Prostate gland (tissue), 2 donors: Measurements from ENCODE around the gene MGLL. TPM values are rescaled to one million over a fixed set of nuclear protein-coding genes. Genes with fewer than 3 reads are reported as not detected.

Source experiments
- DNase-seq: peaks from one replicate; pipeline ENCODE4 v3.0.0-alpha.2; 2019; ENCODE audit warnings: low spot score
- H3K27ac ChIP-seq, 2 donors: fragments of 200-600 bp; sonication (generic); 2 replicates each; pipeline ENCODE4 v1.5.1; 2017 to 2019
- H3K27me3 ChIP-seq: fragments of 200-600 bp; sonication (generic); replicated peaks from 2 replicates; pipeline ENCODE4 v1.5.1; 2019; ENCODE audit not compliant: insufficient read depth
- H3K36me3 ChIP-seq, 2 donors: fragments of 200-600 bp; sonication (generic); 1 replicate in 1 of 2; 2 replicates in 1 of 2; pipeline versions ENCODE4 v1.5.1 to v1.8.1; 2017 to 2019
- H3K4me1 ChIP-seq: fragments of 200-600 bp; sonication (generic); replicated peaks from 2 replicates; pipeline ENCODE4 v1.5.1; 2019
- H3K4me3 ChIP-seq, 2 donors: fragments of 200-600 bp; sonication (generic); 2 replicates each; pipeline ENCODE4 v1.5.1; 2017 to 2019
- H3K9me3 ChIP-seq: fragments of 200-600 bp; sonication (generic); 2 replicates; pipeline ENCODE4 v1.5.1; 2017
- CTCF ChIP-seq, 4 experiments: fragments of 200-600 bp in 2 of 4; fragments of 450-650 bp in 2 of 4; sonication (generic) in 2 of 4; IDR thresholded peaks; 1 replicate in 3 of 4; 2 replicates in 1 of 4; pipeline ENCODE4 v1.5.1; 2016 to 2019; ENCODE audit warnings: antibody characterized with exemption in 4 of 4, mild to moderate bottlenecking in 2 of 4, moderate library complexity in 2 of 4
- POLR2A ChIP-seq: fragments of 450-650 bp; IDR thresholded peaks from one replicate; pipeline ENCODE4 v1.6.1; 2016; ENCODE audit warnings: antibody characterized with exemption, mild to moderate bottlenecking
- POLR2AphosphoS5 ChIP-seq: sonication (generic); formaldehyde crosslinking; IDR thresholded peaks from one replicate; pipeline ENCODE4 v1.6.1; 2017; ENCODE audit warnings: antibody characterized with exemption
- WGBS: methylation state at CpG from one replicate; pipeline ENCODE4 v1.1.5; 2018; 5-methylcytosine and 5-hydroxymethylcytosine counted together
- intact Hi-C: fragments of 100-400 bp; cut with DNase I; formaldehyde crosslinking; loops from one replicate; pipeline ENCODE4 v1.14.2; 2022
- total RNA-seq, 2 donors: library from RNA; depleted of rRNA; stranded (reverse); fragments of >200 nt; gene quantifications; one replicate each; pipeline ENCODE4 v1.1.0, GENCODE V29; 2016

Gene MGLL
- total RNA-seq, 2 donors from 2014 or later: 20.0 to 31.8 TPM

- no peak for DNase-seq
- no peaks in the 10 kb centered on the region for H3K4me1 ChIP-seq
- intact Hi-C loops: no loop called here
- H3K27ac ChIP-seq: no peak overlapping the region
- H3K9me3 ChIP-seq: no peaks in the 10 kb centered on the region
- H3K4me3 ChIP-seq: no peak overlapping the region
- no peaks in the 10 kb centered on the region for H3K27me3 ChIP-seq
- 85% methylated on average over 2 of the region's 2 CpGs for WGBS
- TF ChIP-seq POLR2AphosphoS5 (no peak), POLR2A (no peak), CTCF (IDR thresholded peaks at IDR 0.05) (no peak)
- H3K36me3 ChIP-seq: no peaks in the 10 kb centered on the region
Measured at GRCh38 chr3:127856801-127857200, 34.5 kb upstream of the MGLL start.

GRCh38 chr3:127855246-127855645, 32.9 kb upstream of the MGLL start:
- no peak for DNase-seq
- no peaks in the 10 kb centered on the region for H3K9me3 ChIP-seq
- no peak overlapping the region for H3K4me3 ChIP-seq
- no peak overlapping the region for H3K27ac ChIP-seq
- H3K4me1 ChIP-seq: no peaks in the 10 kb centered on the region
- TF ChIP-seq POLR2AphosphoS5: no peak
- no peak for TF ChIP-seq CTCF (IDR thresholded peaks at IDR 0.05)
- no peak for TF ChIP-seq POLR2A
- H3K36me3 ChIP-seq: no peaks in the 10 kb centered on the region
- 85% methylated on average over 1 of the region's 1 CpG for WGBS
- no peaks in the 10 kb centered on the region for H3K27me3 ChIP-seq
- intact Hi-C loops: no loop called here

GRCh38 chr3:127853681-127854080, 31.4 kb upstream of the MGLL start:
- H3K4me3 ChIP-seq: no peak overlapping the region

GRCh38 chr3:127851899-127852298, 29.6 kb upstream of the MGLL start:
- Histone ChIP-seq H3K27ac (no peak overlapping the region), H3K36me3 (no peaks in the 10 kb centered on the region), H3K27me3 (no peaks in the 10 kb centered on the region), H3K4me1 (no peaks in the 10 kb centered on the region), H3K9me3 (no peaks in the 10 kb centered on the region), H3K4me3 (no peak overlapping the region)
- no peak for DNase-seq
- intact Hi-C loops: no loop called here
- no peak for TF ChIP-seq CTCF (IDR thresholded peaks at IDR 0.05)
- TF ChIP-seq POLR2AphosphoS5: no peak
- TF ChIP-seq POLR2A: no peak
- WGBS: 76% methylated on average over 9 of the region's 9 CpGs

More at GRCh38 chr3:127853681-127854080, 31.4 kb upstream of the MGLL start:
- Histone ChIP-seq H3K36me3 (no peaks in the 10 kb centered on the region), H3K27me3 (no peaks in the 10 kb centered on the region), H3K4me1 (no peaks in the 10 kb centered on the region), H3K27ac (no peak overlapping the region), H3K9me3 (no peaks in the 10 kb centered on the region)
- no peak for DNase-seq
- WGBS: 91% methylated on average over 10 of the region's 10 CpGs
- intact Hi-C loops: no loop called here
- TF ChIP-seq POLR2AphosphoS5 (no peak), POLR2A (no peak), CTCF (IDR thresholded peaks at IDR 0.05) (no peak)

- WGBS: 91% methylated on average over 5 of the region's 5 CpGs
- no peaks in the 10 kb centered on the region for H3K9me3 ChIP-seq
Measured at GRCh38 chr3:127849368-127849767, 27.1 kb upstream of the MGLL start.

More at GRCh38 chr3:127849368-127849767, 27.1 kb upstream of the MGLL start:
- H3K36me3 ChIP-seq: no peaks in the 10 kb centered on the region
- no peak overlapping the region for H3K4me3 ChIP-seq
- TF ChIP-seq CTCF (IDR thresholded peaks at IDR 0.05): no peak
- no peak for TF ChIP-seq POLR2A
- TF ChIP-seq POLR2AphosphoS5: no peak
- H3K27me3 ChIP-seq: no peaks in the 10 kb centered on the region
- no peaks in the 10 kb centered on the region for H3K4me1 ChIP-seq
- intact Hi-C loops: no loop called here
- H3K27ac ChIP-seq: no peak overlapping the region
- DNase-seq: no peak
